GM21367 (cell line): ENCODE measurements around the gene GNAT2.

Experiments
- ATAC-seq: cut with Tn5 transposase; IDR thresholded peaks from one replicate; pipeline ENCODE4 v1.9.1; 2021; ENCODE audit not compliant: unreplicated experiment

GNAT2 gene

DNA sequence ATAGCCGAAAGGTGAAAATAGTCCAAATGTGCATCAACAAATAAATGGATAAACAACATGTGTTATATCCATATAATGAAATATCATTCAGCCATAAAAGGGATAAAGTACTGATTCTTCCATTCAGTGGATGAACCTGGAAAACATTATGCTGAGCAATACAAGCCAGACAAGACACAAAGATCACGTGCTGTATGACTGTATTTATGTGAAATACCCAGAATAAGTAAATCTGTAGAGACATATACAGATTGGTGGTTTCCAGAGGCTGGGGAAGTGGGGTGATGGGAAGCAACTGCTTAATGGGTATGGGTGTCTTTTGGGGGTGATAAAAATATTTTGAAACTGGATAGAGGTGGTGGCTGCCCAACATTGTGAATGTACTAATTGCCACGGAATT, 23.2 kb upstream of the GNAT2 start:
- ATAC-seq: no peak

DNA sequence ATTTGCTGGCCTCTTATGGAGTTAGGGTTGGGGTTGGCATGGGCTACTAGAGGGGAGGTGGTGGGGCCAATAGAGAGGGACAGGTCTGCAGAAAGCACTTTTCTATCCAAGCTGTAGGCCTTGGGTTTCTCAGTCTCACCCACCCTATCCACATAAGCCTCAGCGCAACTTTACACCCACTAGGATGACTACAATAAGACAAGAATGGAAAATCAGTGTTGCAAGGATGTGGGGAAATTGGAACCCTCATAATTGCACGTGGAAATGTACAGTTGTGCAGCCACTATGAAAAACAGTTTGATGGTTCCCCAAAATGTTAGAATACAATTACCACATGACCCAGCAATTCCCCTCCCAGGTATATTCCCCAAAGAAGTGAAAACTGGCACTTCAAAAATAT, 22.4 kb upstream of the GNAT2 start:
- no peak for ATAC-seq

DNA sequence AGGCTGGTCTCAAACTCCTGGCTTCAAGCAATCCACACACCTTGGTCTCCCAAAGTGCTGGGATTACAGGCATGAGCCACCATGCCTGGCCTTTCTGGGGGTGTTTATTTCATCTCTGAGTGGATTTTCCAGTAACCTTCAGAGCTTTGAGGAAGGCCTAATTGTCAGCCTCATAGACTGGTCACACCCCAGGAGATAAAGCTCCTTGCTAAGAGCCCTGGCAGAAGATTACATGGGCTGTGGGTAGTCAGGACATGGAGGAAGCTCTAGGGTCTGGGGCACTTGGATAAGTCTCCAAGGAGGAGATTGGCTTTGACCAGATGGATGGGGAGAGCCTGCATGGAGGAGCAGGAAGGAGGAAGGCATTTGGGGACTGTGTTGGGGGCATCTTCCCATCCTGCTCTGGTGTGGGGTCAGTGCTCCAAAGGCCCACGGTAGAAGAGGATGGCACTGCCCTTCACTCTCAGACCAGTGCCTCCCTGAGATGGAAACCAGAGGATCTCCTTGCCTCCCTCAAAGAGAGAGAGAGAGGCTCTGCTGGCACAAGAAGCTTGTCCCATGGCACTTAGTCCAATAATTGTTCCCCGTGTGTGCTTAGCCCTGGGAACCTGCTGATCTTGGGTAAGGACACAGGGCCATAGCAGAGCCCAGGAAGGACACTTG, 21.8 kb upstream of the GNAT2 start:
- ATAC-seq: no peak

DNA sequence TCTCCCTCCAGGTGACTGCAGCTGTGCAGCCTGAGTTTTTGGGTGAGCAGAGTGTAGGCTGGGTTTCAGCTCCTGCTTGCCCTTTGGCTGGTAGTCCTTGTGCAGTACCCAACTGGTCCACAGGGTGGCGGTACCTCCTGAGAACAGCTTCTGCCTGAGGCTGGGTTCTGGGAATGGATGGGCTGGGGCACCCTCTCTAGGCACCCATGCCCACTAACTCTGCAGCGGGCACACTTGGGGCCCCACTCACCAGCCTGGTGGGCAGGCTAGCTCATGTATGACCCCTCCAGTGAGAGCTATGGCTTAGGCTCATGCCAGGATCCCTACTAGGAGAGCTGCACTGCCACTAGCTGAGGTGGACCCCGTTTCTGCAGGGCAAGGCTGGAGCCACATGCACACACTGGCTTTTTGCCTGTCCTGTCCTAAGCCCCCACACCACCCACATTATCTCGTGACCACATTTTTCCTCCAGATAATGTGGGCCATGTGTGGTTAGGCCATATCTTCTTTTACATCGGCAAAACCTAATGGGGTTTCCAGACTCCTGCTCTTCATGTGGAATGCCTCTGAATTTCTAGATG, 21.0 kb upstream of the GNAT2 start:
- peak; percentile 44 for ATAC-seq

DNA sequence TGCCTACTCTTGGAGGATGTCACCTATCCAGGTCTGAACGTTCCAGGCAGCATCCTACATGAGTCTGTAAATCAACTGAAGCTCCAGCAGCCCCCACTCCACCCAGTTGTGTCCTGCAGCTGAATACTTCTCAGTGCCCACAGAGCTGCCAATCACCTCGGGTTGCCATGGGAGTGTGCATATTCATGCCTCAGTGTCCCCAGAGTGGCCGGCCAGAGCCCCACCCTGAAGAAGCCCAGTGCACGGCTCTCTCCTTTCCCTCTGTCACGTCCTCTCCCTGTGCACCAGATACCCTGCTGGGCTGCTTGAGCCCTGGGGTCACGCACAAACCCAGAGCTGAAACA, 20.4 kb upstream of the GNAT2 start:
- ATAC-seq: no peak

DNA sequence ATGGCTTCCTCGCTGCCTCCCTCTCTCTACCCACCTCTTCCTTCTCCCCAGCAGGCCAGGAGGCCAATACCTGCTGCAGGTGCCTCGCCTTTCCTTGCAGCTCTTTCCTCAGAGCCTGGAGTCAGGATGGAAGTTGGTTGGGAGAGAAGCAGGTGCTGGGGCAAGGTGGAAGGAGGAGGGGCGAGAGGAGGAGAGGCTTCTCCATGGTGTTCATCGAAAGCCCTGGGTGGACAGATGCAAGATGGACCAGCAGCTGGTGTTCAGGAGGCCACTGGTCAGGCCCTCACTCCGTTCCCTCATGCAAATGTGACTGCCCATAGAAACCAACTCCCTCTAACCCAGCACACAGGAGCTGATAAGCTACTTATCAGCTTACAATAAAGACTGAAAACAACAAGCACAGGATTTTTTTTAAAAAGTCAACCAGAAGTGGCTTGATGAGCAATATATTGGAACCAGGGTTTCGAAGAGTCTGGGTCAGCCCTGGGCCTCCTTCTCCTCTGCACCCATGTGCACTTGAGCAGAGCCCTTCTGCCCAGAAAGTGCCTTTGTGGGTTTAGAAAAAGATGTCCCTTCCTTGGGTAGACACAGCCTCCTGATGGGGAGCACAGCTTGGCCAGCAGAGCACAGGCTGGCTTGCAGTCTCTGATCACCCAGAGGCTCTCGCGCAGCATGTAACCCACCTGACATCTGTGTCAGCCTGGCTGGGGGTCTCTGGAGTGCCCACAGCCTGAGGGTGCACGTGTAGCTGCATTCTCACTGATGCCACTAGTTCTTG, 19.8 kb upstream of the GNAT2 start:
- no peak for ATAC-seq

DNA sequence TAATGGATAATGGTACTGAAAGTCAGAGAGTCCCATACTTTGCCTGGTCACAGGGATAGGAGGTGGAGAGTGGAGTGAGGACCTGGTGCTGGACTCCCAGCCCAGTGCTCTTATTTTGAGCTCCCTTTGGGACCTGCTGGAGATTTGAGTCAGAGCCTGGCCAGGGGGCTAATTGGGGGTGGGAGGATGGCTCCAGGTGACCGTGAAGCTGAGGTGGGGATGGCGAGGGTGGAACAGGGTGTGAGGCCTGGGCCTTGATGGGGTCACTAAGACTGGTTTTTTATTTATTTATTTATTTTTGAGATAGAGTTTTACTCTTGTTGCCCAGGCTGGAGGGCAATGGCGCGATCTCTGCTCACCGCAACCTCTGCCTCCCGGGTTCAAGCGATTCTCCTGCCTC, 18.0 kb upstream of the GNAT2 start:
- no peak for ATAC-seq

DNA sequence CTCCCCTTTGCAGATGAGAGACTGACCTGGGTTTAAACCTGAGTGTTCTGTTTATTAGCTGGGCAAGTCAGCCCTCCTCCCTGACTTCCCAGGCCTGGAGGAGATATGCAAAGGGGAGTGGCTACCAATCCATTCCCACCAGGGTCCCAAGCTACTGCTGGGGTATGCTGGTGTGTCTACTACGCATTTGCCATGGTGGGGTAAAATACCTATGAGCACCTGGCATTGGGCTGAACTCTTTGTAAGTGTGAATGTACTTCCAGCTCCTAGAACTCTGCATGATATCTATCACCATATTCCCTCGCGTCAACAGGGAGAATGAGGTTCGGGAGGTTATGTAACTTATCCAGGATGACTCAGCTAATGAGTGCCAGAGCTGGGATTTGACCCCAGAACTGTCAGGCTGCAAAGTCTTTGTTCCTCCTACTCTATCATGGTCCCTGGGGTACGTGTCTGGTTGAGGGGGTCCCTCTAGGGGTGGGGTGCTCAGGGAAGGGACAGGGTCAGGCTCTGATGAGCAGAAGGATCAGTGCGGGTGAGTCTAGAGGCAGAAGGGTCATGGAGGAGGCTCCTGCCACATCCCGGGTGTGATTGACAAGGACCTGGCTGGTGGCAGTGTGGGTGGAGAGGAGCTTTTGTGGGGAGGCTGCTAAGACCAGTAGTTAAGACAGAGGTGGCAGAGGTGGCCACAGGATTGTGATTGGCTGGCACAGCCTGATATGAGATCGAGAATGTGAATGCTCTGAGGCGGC, 17.0 kb upstream of the GNAT2 start:
- ATAC-seq: no peak

DNA sequence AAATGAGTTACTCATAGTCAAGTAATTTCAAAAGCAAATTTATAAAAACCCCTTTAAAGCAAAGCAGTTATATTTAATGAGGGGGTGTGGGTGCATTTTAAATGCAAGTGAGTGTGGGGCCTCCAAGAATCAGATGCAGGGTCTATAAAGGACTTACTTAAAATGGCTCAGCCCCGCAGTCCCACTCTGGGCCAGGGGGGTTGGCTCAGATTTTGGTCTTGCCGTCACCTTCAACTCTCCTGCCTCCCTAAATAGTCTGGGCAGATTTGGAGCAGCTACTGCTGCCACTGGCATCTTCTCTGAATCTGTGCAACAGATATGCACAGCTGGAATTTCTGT, 16.4 kb upstream of the GNAT2 start:
- no peak for ATAC-seq

DNA sequence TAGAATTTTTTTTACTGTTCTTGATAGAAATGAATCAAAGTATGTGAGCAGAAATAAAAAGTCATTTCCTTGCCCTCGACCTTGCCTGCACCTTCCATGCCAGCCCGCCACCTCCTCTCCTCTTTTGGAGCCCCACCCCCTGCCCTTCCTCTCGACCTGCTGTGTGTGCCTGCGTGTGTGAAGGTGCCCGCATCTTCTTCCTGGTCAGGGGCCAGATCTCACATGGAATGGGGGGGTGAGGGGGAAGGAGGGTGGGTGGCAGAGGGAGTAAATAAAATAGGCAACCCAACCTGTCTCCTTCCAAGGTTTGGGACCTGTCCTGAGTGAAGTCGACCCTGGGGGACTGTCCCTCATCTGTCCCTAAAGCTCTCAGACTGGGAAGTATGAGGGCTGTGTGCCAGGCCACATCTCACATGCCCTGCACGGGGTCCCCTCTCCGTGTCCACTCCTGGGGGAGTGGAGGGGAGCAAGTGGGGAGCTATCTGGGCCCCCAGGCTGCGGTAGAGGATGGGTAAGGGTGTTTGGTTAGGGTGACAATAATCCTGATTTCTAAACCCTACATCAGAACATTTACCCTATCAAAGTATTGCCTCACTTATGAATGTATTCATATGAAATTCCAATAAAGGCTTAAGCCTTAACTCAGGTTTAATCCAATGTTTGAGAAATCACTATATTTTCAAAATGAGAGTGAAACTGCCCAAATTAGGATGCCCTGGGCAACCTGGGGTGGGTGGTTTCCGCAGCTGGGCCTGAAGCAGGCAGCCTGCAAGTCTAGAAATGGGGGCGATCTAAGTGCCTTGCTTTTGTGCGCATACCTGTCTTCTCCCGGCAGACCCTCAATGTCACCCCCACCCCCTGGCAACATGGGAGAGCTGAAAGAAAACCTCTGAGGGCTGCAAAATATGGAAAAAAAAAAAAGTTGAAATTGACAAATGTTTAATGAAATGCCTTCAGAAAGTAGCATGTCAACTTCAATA, 15.6 kb upstream of the GNAT2 start:
- ATAC-seq: no peak

DNA sequence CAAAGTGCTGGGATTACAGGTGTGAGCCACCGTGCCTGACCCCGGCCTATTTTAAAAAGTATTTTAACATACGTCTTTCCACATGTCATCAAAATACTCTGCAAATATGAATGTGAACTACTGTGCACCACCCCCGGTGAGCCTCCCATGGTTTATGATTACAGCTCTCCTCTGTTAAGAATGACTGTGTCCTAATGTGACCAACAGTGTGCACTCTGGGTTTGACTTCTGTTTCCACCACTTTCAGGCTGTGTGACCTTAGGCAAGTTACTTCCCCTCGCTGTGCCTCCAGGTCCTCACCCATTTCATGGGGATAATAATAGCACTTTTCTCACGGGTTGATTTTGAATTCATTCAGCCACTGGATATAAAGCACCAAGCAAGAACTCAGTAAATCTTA, 14.9 kb upstream of the GNAT2 start:
- ATAC-seq: no peak

DNA sequence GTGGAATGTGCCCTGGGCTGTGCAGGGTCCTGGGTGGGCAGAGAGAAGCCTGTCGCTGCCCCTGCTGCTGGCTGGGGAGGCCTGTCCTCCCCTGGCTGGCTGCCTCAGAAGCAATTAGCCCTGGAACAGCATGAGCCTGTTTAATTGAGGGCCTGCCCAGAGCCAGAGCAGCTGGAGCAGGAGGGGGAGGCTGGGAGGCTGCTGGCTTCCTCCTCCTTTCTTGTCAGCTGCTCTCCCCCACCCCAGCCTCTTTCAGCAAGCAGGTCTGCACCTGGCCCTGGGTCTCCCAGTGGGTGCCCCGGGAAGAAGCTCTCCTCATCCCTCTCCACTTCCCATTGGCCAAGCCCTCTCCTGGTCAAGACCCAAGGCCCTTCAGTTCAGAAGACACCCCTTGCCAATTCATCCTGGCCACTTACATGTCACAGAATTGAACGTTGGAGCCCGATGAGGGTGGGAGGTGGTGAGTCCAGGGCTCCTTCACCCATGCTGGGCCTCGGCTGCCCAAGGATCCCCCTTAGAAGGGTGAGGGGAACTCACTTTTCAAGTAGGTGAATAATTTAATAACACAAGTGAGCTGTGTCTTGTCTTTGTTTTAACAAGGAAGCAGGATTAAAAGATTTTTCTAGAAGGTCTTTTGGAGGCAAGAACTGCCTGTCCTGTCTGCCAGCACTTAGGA, 13.4 kb upstream of the GNAT2 start:
- no peak for ATAC-seq

DNA sequence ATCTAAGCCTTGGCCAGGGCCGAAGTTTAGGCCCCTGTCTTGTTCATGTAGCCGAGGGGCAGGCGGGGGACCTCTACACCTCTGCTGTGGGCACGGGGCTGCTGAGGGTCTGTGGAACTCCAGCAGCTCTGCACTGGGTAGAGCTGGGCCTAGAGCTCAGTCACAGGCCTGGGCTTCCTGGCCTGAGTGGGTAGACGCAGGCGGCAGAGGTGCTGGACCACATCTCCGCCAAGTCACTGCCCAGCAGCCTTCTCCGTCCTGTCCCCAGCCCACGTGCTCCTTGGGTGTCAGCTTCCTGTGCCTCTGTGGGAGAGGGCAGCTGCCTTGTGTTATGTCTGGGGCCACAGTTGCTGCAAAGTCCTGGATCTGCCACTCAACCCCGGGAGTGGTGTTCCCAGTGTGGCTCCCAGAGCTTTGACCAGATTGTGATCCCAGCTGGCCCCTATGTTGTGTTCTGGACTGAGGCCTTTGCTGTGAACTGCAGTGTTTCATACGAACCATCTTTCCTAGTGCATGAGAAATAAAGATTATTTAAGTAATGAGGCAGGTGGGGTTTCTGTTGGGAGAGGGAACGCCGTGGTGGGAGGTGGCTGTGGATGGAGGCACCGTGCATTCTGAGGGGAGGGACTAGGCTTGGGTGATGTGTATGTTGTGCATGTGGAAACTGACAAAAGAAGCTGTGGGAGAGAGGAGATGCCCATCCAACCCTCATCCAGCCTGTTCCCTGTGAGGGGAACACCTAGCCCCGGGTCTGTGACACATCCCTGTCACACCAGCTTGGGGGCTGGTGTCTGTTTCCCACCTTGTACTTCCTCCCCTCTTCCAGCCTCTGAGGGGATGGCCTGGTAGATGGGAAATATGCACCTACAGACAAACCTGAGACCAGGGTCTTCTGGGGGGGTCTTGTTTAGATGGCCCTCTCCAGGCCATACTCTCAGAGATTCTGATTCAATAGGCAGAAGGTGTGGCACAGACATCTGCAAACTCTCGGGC, 12.4 kb upstream of the GNAT2 start:
- no peak for ATAC-seq

DNA sequence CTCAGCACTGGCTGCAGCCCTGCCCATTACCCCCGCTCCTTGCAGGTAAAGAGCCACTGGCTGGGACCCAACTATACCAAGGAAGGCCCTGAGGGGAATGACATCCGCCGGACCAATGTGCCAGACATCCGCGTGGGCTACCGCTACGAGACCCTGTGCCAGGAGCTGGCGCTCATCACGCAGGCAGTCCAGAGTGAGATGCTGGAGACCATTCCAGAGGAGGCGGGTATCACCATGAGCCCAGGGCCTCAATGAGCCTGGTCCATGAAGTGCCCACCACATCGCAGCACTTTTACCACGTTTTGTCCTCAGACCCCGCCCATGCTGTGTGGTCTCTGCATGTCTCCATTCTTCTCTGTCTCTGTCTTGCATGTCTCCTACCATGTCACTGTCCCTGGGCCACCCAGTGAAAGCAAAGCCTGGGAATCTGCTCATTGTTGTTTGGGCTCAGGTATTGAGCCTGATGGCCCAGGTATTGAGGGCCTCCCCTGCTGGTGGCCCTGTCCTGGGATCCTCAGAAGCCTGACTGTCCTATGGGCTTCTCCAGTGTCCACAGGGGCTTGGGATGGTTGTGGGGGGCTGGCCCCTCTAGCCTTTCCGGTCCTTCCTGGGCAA, 11.6 kb upstream of the GNAT2 start:
- ATAC-seq: no peak

DNA sequence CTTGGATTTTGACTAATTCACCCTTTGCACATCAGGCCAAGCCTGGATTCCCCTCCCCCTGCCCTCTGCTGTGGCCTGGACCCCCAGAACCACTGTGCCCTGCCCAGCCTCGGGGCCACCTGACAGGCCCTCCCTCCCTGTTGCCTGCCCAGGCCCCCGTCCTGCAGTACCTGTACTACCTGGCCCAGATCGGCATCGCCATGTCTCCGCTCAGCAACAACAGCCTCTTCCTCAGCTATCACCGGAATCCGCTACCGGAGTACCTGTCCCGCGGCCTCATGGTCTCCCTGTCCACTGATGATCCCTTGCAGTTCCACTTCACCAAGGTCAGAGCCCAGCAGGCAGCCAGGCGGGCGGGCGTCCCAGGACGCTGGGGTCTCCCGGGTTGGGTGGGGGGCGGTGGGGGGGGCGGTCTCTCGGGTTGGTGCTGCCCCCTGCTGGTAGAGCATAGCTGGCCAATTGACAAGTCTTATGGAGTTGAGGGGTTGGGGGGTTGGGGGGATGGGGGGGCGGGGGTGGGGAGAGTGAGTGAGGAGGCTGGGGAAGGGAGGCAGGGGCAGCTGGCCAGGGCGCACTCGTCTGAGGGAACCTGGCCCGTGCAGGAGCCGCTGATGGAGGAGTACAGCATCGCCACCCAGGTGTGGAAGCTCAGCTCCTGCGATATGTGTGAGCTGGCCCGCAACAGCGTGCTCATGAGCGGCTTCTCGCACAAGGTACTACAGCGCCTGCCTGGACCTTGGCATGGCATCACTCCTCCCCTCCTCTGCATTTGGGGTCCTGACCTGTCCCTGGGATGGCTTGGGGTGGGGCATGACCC, 10.9 kb upstream of the GNAT2 start:
- ATAC-seq: no peak

DNA sequence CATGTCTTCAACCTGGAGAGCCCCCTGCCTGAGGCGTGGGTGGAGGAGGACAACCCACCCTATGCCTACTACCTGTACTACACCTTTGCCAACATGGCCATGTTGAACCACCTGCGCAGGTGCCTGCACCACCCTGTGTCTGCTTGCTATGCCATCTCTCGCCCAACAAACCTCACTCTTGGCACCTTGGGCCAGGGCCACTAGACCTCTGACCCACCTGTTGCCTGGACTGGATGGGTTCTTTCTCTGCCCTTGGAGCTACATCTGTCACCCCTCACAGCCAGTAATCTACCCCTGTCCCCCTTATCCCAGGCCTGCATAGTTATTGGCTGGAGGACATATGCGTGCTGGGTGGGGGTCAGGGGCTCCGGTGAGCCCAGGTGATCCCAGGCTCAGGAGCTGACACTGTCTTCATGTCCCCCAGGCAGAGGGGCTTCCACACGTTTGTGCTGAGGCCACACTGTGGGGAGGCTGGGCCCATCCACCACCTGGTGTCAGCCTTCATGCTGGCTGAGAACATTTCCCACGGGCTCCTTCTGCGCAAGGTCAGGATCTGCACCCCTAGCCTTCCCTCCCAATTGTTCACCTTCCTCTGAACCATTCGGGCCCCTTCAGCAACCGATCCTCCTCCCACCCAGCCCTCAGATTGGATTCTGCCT, 10.1 kb upstream of the GNAT2 start:
- no peak for ATAC-seq
